A549 (cell line): Measurements from ENCODE around the gene CHAF1B.

Source experiments
- BHLHE40 ChIP-seq: IDR thresholded peaks from 2 replicates; pipeline ENCODE4 v1.6.1; 2012; ENCODE audit warnings: low read depth, low read length, inconsistent platforms
- CBX2 ChIP-seq: fragments of 200-600 bp; sonication (generic); IDR thresholded peaks from 2 replicates; pipeline ENCODE4 v1.6.1; 2016; ENCODE audit warnings: low read depth, mild to moderate bottlenecking, borderline replicate concordance
- CHD2 ChIP-seq: fragments of 150-350 bp; IDR thresholded peaks from 2 replicates; pipeline ENCODE4 v1.6.1; 2014; ENCODE audit warnings: low read length; ENCODE audit not compliant: partially characterized antibody
- CTCF ChIP-seq: fragments of >200 bp; sonication (Bioruptor Twin); formaldehyde crosslinking; IDR thresholded peaks from 3 replicates; pipeline ENCODE4 v1.5.1; 2016
- MAZ ChIP-seq: fragments of 150-350 bp; IDR thresholded peaks from 2 replicates; pipeline ENCODE4 v1.6.1; 2014; ENCODE audit warnings: antibody characterized with exemption, low read depth, low read length, borderline replicate concordance
- MYC ChIP-seq: IDR thresholded peaks from 2 replicates; pipeline ENCODE4 v1.6.1; 2012; ENCODE audit warnings: mild to moderate bottlenecking, inconsistent platforms, low read length, improper control_type of control experiment, borderline replicate concordance
- NR3C1 ChIP-seq: fragments of >200 bp; sonication (Bioruptor Twin); formaldehyde crosslinking; IDR thresholded peaks from 3 replicates; pipeline ENCODE4 v1.6.1; 2017
- POLR2A ChIP-seq: IDR thresholded peaks from 2 replicates; pipeline ENCODE4 v1.6.1; 2012; ENCODE audit warnings: mild to moderate bottlenecking, low read length
- REST ChIP-seq: fragments of 200-600 bp; sonication (generic); IDR thresholded peaks from 2 replicates; pipeline ENCODE4 v1.6.1; 2016; ENCODE audit warnings: antibody characterized with exemption, mild to moderate bottlenecking, moderate library complexity
- SMC3 ChIP-seq: fragments of >200 bp; sonication (Bioruptor Twin); formaldehyde crosslinking; IDR thresholded peaks from 3 replicates; pipeline ENCODE4 v1.6.1; 2018; ENCODE audit warnings: inconsistent platforms

GRCh38 chr21:36463991-36464390 is 78.8 kb downstream of the CHAF1B start:
- TF ChIP-seq MYC (no peak), CBX2 (no peak), CTCF (no peak), POLR2A (no peak), CHD2 (no peak), BHLHE40 (no peak), REST (no peak), MAZ (no peak), SMC3 (no peak), NR3C1 (no peak)
